SK-N-MC (cell line): ENCODE data around the gene GIPC2.
A peak's percentile ranks its signal among the peaks of the same experiment; 100 is the strongest.
"Not testable (repeated sequence)": the region's sequence is repeated elsewhere in the genome, so short reads cannot be mapped to it uniquely, and the experiment has no call there.

Experiments used
- DNase-seq: peaks from one replicate; pipeline ENCODE4 v3.0.0-alpha.2; 2011; ENCODE audit warnings: low read depth, low spot score
- H3K27ac ChIP-seq: fragments of 200-600 bp; sonication (generic); 2 replicates; pipeline ENCODE4 v1.5.1; 2016; ENCODE audit warnings: mixed run types
- H3K36me3 ChIP-seq: fragments of 200-600 bp; sonication (generic); 2 replicates; pipeline ENCODE4 v1.6.1; 2017; ENCODE audit warnings: antibody characterized with exemption, low read length, mixed read lengths; ENCODE audit not compliant: insufficient read depth
- H3K4me3 ChIP-seq: fragments of 200-600 bp; sonication (generic); 2 replicates; pipeline ENCODE4 v1.5.1; 2016
- H3K9ac ChIP-seq: fragments of 200-600 bp; sonication (generic); 2 replicates; pipeline ENCODE4 v1.8.0; 2017; ENCODE audit warnings: mixed run types, mixed read lengths; ENCODE audit not compliant: insufficient read length
- H3K9me3 ChIP-seq: fragments of 200-600 bp; sonication (generic); 2 replicates; pipeline ENCODE4 v1.6.1; 2017; ENCODE audit warnings: low read depth, mild to moderate bottlenecking, antibody characterized with exemption, low read length, moderate library complexity, mixed read lengths
- EZH2 ChIP-seq: fragments of 200-600 bp; sonication (generic); IDR thresholded peaks from one replicate; pipeline ENCODE4 v1.6.1; 2017; ENCODE audit warnings: antibody characterized with exemption
- FOXP2 ChIP-seq: optimal IDR thresholded peaks from 2 replicates; pipeline ENCODE3; 2011; ENCODE audit warnings: mild to moderate bottlenecking, moderate library complexity; ENCODE audit not compliant: insufficient read depth; ENCODE audit errors: extremely low read length, control extremely low read depth
- POLR2AphosphoS5 ChIP-seq: IDR thresholded peaks from 2 replicates; pipeline ENCODE4 v1.6.1; 2012; ENCODE audit warnings: mild to moderate bottlenecking, low read depth, low read length, borderline replicate concordance

GIPC2 gene

DNA sequence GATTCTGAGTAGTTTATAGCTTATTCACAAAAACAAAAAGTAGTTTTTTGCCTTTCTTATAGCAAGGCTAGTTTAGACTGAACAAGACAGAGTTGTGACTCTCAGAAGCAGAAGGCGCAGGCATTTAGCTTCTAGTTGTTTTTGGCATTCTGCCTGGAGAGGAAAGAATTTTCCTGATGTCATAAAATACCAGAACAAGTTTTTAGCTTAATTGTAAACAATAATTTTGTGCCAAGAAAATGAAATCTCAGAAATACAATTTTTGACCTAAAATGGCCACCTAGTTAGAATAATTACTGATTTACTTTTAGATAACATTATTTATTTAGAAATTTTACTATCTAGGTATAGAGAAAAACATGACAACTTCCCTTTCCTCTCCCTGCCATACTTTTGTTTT lies 40.0 kb upstream of the GIPC2 start:
- TF ChIP-seq POLR2AphosphoS5 (no peak), FOXP2 (no peak), EZH2 (no peak)
- Histone ChIP-seq H3K36me3 (peaks cover 8% of the 10 kb centered on the region; the same call in 1 of the 2 replicates), H3K9me3 (no peaks in the 10 kb centered on the region), H3K9ac (peak overlapping the region; percentile 90), H3K4me3 (peak overlapping the region; percentile 92), H3K27ac (peak overlapping the region; percentile 98)
- peak; percentile 58 for DNase-seq

DNA sequence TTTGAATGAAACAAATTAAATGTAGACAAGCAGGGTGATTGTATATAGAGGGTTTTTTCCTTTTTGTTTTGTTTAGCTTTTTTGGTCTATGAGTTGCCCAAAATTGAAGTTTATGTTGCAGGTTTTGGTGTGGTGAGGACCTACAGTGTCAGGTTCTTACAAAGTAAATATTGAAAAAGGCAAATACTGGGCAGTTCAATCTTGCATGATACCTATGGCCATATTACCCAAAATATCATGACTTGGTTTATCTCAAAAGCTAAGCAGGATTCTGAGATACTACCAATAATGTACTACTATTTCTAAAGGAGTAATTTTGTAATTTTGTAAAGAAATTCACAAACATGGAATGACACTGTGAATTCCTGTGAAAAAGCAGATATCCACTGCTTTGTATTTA lies 39.2 kb upstream of the GIPC2 start:
- H3K36me3 ChIP-seq: peaks cover 12% of the 10 kb centered on the region; the same call in 1 of the 2 replicates
- no peak for TF ChIP-seq POLR2AphosphoS5
- no peak for TF ChIP-seq FOXP2
- TF ChIP-seq EZH2: no peak
- no peak for DNase-seq
- peak overlapping the region; percentile 90 for H3K9ac ChIP-seq
- peak overlapping the region; percentile 92 for H3K4me3 ChIP-seq
- H3K9me3 ChIP-seq: no peaks in the 10 kb centered on the region
- peak overlapping the region; percentile 98 for H3K27ac ChIP-seq

DNA sequence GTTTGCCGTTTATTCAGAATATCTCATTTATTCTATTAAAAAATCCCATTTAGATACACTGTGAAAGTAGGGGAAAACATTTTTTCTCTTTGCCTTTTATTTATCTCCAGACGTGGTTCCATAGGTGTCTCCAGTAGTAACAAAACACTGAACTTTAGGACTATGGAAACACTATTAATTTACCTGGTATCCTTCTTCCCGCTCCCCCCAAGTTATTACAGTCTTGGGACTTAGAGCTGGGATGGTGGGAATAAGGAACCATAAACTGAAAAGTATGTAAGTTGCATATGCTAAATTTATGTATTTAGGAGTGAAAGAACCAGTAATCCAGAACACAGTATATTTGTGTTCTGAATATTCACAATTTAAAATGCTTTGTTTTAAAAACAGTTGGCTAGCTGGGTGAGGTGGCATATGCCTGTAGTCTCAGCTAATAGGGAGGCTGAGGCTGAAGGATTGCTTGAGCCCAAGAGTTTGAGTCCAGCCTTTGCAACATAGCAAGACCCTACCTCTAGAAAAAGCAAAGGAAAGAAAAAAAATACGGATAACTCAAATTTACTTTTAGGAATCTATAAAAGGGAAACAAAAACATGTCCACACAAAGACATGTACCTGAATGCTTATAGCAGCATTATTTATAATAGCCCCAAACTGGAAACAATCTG lies 38.0 kb upstream of the GIPC2 start:
- DNase-seq: no peak
- no peak for TF ChIP-seq EZH2
- no peak for TF ChIP-seq POLR2AphosphoS5
- TF ChIP-seq FOXP2: no peak
- peak overlapping the region; percentile 92 for H3K4me3 ChIP-seq
- H3K9me3 ChIP-seq: no peaks in the 10 kb centered on the region
- H3K9ac ChIP-seq: peak overlapping the region; percentile 41
- peak overlapping the region; percentile 57; the same call in 1 of the 2 replicates for H3K27ac ChIP-seq
- peaks cover 15% of the 10 kb centered on the region for H3K36me3 ChIP-seq

DNA sequence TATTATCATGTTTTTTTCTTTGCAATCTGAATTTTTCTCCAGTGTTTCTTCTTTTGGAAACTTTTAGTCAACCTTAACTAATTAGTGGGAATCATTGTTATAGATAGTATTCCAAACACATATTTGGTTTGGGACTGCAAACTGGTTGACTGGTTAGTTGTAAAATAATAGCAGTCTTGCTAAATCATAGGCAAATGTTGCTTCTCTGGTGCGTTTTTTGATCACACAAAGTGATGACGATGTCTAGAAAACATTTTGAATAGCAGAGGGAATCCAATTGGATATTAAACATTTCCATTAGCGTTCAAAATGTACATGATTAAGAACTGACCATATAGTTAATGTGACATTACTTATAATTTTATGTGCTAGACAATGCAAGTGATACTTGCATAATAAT lies 36.5 kb upstream of the GIPC2 start:
- peak overlapping the region; percentile 48 for H3K9ac ChIP-seq
- no peaks in the 10 kb centered on the region for H3K9me3 ChIP-seq
- no peak for DNase-seq
- TF ChIP-seq POLR2AphosphoS5: no peak
- no peak for TF ChIP-seq FOXP2
- TF ChIP-seq EZH2: no peak
- peak overlapping the region; percentile 54 for H3K4me3 ChIP-seq
- H3K27ac ChIP-seq: peak overlapping the region; percentile 3
- H3K36me3 ChIP-seq: peaks cover 27% of the 10 kb centered on the region

DNA sequence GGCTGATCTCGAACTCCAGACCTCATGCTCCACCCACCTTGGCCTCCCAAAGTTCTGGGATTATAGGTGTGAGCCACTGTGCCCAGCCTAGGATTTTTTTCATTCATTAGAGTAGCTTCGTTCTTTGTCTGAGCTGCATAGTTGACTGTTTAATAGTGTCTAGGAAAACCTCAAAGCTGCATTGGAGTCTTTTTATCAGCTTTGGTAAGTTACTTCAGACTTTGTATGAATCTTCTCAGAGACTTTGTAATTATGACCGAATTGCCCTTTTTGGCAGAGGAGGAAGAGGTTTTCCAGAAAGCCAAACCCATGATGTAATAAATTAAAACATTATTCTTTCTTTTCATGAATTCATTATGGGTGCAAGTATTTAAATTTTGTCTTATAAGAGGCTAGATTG lies 35.9 kb upstream of the GIPC2 start:
- Histone ChIP-seq H3K27ac (peak overlapping the region; percentile 3; the same call in 1 of the 2 replicates), H3K4me3 (no peak overlapping the region), H3K9ac (no peak overlapping the region), H3K9me3 (no peaks in the 10 kb centered on the region), H3K36me3 (peaks cover 33% of the 10 kb centered on the region)
- TF ChIP-seq FOXP2: no peak
- TF ChIP-seq POLR2AphosphoS5: no peak
- TF ChIP-seq EZH2: no peak
- DNase-seq: no peak

DNA sequence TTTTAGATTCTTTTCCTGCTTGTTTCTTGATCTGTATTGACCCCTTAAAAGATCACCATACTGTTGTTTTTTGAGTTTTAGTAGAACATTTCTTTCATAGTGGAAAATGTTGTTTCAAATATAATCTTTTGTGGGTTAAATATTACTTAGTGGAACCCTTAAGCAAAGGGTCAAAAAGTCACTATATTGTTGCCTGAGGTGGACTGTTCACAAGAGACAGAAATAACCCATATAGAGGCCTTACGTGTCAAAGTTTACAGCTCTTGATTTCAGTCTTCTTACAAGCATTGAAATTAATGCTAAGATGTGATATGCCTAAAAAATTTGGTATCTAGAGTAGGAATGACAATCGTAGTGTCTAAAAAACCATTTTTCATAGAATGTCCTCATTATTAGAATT lies 34.7 kb upstream of the GIPC2 start:
- H3K9ac ChIP-seq: no peak overlapping the region

DNA sequence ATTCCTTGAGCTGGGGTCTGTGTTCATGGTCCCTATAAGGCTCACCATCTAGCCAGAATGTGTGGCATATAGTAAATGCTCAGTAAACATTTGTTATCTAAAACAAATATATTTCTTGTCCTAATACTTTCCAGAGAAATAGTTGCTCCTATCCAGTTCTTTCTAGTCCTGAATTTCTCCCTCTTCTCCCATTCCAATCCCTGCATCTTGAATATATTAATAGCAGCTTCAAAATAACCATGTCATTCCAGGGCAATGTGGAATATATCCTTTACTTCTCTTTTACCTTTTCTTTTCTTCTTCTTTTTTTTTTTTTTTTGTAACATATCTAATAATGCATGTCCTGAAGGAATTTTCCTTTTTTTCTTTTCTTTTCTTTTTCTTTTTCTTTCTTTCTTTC lies 30.6 kb upstream of the GIPC2 start:
- no peak for TF ChIP-seq POLR2AphosphoS5
- no peak for TF ChIP-seq FOXP2
- no peak for TF ChIP-seq EZH2
- no peak overlapping the region for H3K4me3 ChIP-seq
- no peak for DNase-seq
- H3K9me3 ChIP-seq: no peaks in the 10 kb centered on the region
- H3K27ac ChIP-seq: no peak overlapping the region
- peaks cover 56% of the 10 kb centered on the region for H3K36me3 ChIP-seq
- no peak overlapping the region for H3K9ac ChIP-seq

More for the DNA sequence above, 34.7 kb upstream of the GIPC2 start:
- peaks cover 39% of the 10 kb centered on the region for H3K36me3 ChIP-seq
- H3K27ac ChIP-seq: 0 out of 2 replicates have a peak overlapping the region, but pooled peaks have one; percentile 33
- DNase-seq: no peak
- H3K4me3 ChIP-seq: no peak overlapping the region
- H3K9me3 ChIP-seq: no peaks in the 10 kb centered on the region
- no peak for TF ChIP-seq FOXP2
- no peak for TF ChIP-seq POLR2AphosphoS5
- TF ChIP-seq EZH2: no peak

DNA sequence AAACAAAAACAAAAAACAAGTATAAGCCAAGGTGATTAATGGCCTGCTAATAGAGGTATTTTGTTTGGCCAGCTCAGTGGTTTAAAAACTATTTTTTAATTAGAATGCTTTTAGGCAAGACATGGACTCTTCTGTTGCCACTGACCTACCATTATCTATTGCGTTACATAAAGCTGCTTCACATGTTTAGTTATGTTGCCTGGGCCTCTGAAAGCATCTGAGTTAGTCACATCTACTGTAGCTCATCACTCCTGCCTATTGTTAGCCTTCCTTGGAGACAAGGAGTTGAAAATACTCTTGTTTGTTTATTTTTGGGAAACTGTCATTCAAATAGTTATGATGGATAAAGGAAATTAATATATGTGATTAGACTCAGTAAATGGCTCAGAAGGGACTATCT lies 26.7 kb upstream of the GIPC2 start:
- no peak overlapping the region for H3K9ac ChIP-seq
- no peak for DNase-seq
- TF ChIP-seq EZH2: no peak
- no peak for TF ChIP-seq FOXP2
- TF ChIP-seq POLR2AphosphoS5: no peak
- H3K9me3 ChIP-seq: no peaks in the 10 kb centered on the region
- no peak overlapping the region for H3K27ac ChIP-seq
- no peak overlapping the region for H3K4me3 ChIP-seq
- peaks cover 36% of the 10 kb centered on the region for H3K36me3 ChIP-seq

DNA sequence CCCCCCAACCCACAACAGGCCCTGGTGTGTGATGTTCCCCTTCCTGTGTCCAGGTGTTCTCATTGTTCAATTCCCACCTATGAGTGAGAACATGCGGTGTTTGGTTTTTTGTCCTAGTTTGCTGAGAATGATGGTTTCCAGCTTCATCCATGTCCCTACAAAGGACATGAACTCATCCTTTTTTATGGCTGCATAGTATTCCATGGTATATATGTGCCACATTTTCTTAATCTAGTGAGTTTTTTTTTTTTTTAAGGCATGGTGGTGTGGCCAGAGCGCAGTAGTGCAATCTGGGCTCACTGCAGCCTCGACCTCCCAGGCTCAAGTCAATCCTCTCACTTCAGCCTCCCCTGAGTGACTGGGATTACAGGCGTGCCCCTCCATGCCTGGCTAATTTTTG lies 24.6 kb upstream of the GIPC2 start:
- not testable (repeated sequence) for H3K9me3 ChIP-seq, H3K27ac ChIP-seq, DNase-seq, H3K9ac ChIP-seq, H3K4me3 ChIP-seq
- peaks cover 21% of the 10 kb centered on the region for H3K36me3 ChIP-seq
